Hematopoietic multipotent progenitor cell (in vitro differentiated cells): ENCODE data around the gene MGAT4A. TPM values are rescaled to one million over a fixed set of nuclear protein-coding genes. Genes with fewer than 3 reads are reported as not detected.

Experiments used
- DNase-seq, 3 donors: peaks; one replicate each; pipeline ENCODE4 v3.0.0-alpha.2; 2011 to 2015; ENCODE audit warnings: low read depth in 2 of 3, low spot score in 2 of 3
- total RNA-seq: library from RNA; depleted of rRNA; stranded (reverse); fragments of >200 nt; gene quantifications from one replicate; pipeline ENCODE4 v1.2.3, GENCODE V29; 2012

Gene MGAT4A
- total RNA-seq, 1 donor: 6.7 TPM

- DNase-seq: no peak
Observed at GRCh38 chr2:98704499-98705332, 26.2 kb downstream of the MGAT4A start.

DNA sequence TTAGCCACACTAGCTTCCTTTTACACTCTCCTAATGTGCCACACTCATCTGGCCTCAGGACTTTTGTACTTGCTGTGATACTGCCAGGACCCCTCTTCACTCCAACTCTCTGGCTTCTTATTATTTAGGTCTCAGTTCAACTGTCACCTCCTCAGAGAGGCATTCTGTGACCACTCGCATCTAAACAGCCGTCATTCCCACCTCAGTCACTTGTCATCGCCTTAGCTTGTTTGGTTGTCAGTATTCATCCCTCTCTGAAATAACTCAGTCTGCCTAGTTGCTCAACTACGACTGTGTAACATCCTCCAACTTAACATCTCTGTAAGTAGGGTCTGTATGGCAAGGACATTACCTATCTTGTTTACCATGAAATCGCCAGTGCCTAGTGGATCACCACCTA lies 27.2 kb downstream of the MGAT4A start:
- DNase-seq: no peak

- DNase-seq: no peak
Observed at GRCh38 chr2:98702858-98703620, 27.9 kb downstream of the MGAT4A start.

DNA sequence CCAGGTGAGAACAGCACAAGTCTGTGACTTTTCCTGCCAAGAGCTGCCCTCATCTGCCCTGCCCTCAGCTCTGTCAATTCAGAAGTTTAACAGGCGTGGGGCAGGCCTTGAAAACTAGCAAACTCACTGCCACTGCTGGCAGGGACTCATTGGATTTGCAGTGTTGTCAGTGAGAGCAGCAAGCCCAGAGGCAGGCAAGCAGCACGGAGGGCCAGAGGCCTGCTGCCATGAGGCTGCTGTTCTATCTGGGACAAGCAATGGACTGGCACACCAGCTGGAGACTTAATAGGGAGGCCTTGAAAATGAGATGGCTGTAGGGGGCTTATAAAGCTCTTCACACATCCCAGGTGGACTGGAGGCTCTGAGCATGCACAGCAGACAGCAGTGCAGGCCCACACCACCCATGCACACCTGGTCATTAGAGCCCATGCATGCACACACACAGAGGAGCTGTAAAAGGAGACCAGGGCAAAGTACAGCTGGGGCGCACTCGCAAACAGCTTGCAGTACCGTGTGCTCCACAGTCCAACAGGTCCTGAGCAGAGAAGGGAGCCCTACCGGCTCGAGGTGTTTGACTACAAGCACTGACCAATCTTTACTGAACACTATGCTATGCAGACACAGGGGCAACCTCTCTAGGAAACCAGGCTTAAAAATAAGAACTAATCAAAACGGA lies 28.7 kb downstream of the MGAT4A start:
- no peak for DNase-seq

DNA sequence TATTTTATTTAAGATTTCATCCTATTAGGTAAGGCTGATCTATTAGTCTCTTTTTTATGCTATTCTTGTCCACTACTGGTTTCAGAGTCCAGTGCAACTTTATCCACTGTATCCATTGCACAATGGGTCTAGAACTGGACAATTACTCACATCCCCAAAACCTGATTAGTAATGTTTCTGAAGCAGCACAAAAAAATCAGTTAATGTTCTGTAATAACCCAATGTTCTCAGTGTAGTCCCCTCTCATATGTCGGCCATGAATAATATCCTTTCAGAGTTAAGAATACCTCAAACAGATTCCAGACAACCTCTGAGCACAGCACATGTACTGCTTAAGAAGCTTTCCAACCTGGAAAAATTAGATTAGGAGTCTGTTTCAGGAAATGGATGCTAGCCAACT lies 29.7 kb downstream of the MGAT4A start:
- DNase-seq: no peak

GRCh38 chr2:98698896-98699295 lies 32.0 kb downstream of the MGAT4A start:
- no peak for DNase-seq

- DNase-seq: no peak
Observed at GRCh38 chr2:98697651-98698337, 33.1 kb downstream of the MGAT4A start.

- DNase-seq: no peak
Observed at GRCh38 chr2:98696200-98696599, 34.7 kb downstream of the MGAT4A start.

DNA sequence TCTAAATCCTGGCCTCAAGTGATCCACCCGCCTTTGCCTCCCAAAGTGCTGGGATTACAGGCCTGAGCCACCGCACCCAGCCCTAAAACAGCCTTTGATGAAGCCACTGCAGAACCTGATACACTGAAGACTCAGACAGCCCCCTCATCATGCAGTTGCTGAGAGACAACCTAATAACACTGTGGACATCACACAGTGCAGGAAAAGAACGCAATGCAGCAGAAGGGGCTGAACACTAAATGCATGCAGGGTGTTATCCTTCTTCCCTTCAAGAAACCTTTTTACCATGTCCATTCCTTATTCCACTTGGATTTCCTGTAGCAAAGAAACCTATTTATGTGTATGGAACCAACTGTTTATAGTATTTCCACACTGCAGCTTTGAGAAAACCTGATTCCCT lies 35.7 kb downstream of the MGAT4A start:
- DNase-seq: no peak

GRCh38 chr2:98693477-98693876 lies 37.5 kb downstream of the MGAT4A start:
- DNase-seq: no peak

GRCh38 chr2:98692090-98693054 lies 38.6 kb downstream of the MGAT4A start:
- DNase-seq: no peak

- DNase-seq: no peak
Observed at GRCh38 chr2:98691303-98691702, 39.6 kb downstream of the MGAT4A start.

DNA sequence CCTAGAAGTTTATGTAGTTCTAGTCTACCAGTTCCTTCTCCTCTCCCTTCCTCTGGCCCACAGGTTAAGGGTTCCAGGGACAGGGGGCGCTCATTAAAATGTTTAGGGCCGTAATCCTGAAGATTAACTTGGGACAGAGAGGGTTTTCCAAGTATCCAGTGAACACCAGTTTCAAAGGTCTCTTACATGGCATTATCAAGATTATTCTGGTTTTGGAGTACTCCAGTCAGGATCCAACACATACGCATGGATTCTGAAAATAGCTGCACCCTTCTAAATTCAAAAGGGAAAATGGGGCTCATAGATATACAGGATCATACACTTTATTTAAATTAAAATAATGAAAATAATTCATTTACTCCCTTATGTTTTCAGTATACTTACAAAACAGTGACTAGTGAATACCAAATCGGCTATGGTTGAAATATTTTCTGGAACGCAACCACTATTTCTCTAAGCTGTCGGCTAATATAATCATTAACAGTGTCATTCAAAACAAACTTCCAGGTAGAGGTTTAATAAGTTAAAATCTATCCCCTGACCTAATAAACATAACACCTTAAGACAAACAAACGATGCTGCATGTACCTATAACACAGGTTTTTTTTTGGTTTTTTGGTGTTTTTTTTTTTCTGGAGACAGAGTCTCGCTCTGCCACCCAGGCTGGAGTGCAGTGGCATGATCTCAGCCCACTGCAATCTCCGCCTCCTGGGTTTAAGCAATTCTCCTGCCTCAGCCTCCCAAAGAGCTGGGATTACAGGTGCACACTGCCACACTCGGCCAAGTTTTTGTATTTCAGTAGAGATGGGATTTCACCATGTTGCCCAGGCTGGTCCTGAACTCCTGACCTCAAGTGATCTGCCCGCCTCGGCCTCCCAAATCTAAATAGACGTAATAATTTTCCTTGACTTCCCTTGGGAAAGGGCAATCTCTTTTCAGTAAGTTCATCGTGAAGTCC lies 44.7 kb downstream of the MGAT4A start:
- no peak for DNase-seq

GRCh38 chr2:98683728-98684127 lies 47.2 kb downstream of the MGAT4A start:
- no peak for DNase-seq

- DNase-seq: no peak
Observed at GRCh38 chr2:98676742-98677141, 54.2 kb downstream of the MGAT4A start.

DNA sequence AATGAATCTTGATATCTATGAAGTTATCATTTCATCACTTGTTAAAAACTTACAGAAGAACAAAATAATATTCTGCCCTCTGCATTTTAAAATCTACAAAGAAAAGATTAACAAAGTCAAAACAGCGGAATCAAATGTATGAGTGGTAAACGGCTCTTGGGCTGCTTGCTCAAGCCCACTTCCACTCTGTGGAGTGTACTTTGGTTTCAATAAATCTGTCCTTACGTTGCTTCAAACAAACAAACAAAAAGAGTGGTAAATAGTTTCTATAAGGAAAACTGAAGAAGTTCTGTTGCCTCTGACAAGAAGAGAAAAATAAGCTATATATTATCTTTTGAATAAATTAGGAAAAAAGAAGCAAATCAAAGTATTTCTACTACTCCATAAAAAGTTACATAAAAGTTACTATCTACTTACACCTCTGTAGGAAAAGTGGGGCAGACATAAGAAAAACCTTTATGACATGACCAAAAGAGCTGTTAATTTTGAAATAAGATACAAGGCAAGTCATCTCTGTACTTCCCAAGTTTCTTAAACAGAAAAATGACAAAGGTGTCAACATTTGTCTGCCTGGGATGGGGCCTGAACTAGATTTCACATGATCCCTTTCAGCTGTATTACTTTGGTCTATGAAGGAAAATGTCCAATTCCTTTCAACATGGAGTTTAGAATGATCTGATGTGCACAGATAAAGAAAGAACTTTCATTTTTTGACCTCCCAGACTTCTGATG lies 56.5 kb downstream of the MGAT4A start:
- DNase-seq: no peak

DNA sequence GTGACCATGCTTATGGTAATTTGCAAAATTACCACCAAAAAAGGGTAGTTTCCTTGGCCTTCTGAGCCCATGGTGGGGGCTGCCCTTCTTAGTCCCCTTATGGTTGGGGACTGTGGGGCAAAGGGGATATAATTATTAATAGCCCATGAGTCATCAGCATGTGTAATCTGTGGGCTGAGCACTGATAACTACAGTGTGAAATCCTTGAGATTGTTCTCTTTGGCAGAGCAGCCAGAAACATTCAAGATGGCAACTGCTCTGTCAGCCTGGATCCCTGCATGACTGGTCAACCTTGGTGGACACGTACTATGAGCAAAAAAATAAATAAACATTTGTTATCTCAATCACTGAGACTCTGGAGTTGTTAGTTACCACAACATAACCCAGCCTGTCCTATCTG lies 61.3 kb downstream of the MGAT4A start:
- no peak for DNase-seq

DNA sequence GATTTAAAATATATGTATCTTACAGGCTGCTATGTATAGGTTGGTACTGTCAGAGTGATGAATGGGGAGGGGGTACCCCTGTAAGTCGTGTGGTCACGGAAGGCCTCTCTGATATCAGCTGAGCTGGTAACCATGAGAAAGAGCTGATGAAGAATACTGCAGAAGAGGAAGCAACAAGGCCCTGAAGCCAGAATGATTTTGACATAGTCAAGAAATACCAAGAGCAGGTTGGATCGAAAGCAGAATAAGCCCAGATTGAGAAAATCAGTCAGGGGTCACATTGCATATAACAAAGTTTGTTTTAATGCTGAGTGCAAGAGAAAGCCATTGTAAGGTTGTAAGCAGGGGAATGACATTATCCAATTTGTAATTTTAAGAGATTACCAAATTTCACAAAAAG lies 65.3 kb downstream of the MGAT4A start:
- DNase-seq: no peak
